GM21390 (cell line): Measurements from ENCODE around the gene SYCE1.

ENCODE experiments used
- ATAC-seq: cut with Tn5 transposase; IDR thresholded peaks from one replicate; pipeline ENCODE4 v1.9.1; 2021; ENCODE audit not compliant: unreplicated experiment

Gene SYCE1

DNA sequence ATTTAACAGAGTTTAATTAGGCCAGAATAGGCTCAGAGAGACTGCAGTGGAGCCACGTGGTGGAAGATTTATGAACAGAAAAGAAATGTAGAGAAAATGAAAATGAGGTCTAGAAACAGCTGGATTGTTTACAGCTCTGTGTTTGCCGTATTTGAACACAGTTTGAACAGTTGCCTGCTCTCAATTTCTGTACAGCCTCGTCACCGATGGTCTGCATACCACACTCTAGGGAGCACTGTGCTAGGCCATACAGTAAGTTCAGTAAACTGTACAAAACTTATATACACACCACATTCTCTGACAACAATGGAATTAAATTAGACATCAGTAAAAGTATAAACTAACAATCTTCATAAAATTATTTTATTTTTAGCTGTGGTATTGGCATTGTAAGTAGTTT is 49.3 kb downstream of the SYCE1 start:
- no peak for ATAC-seq

DNA sequence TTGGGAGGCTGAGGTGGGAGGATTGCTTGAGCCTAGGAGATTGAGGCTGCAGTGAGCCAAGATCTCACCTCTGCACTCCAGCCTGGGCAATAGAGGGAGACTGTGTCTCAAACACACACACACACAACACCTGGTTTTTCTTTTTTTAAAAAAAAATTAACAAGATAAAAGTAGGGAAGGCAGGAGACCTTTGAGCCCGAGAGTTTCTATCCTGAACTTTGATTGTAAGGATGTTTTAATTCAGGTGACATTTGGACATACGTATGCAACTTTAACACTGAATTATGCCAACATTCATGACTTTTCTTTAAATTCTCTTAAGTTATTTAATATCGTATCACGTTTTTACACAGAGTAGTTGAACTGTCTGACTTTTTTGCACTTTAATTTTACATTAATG is 49.9 kb downstream of the SYCE1 start:
- no peak for ATAC-seq

DNA sequence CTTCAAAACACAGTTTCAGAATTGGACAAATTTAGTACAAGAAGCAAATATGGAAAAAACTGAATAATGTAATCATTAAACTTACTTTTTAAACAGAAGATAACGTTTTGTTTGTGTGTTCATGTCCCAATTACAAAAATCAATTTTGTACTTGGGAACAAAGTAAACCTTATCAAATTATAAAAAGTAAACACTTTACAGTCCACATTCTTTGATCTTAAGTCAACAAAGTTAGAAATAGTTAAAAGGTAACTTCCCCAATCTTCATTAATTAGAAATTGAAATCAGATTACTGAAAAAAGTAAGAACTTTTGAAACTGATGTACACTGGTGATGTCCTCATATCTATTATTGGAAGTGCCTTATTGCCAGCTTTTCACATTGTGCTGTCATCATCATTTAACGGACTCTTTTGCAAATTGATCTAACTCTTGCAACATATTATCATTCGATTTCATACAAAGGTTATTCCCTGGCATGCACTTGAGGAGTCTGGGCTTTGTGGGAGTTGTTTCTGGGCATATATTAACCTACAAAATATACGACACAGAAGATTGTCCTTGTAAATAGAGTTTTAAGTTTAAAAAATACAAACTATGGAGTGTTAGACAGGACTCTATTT is 53.4 kb downstream of the SYCE1 start:
- ATAC-seq = no peak

- ATAC-seq = no peak
Measured at GRCh38 chr10:133511408-133511807, 54.0 kb downstream of the SYCE1 start.

- ATAC-seq = no peak
Measured at GRCh38 chr10:133509700-133510099, 55.7 kb downstream of the SYCE1 start.
